IPS-18c (cell line): ENCODE data around the gene DSCAML1.
"Not testable (repeated sequence)": the region's sequence is repeated elsewhere in the genome, so short reads cannot be mapped to it uniquely, and the experiment has no call there.

Source experiments
- H3K4me3 ChIP-seq: 2 replicates; pipeline ENCODE4 v1.7.0; 2013; ENCODE audit warnings: low read depth, mild to moderate bottlenecking, low read length, moderate library complexity; ENCODE audit not compliant: insufficient read depth
- H3K9me3 ChIP-seq: one replicate; pipeline ENCODE4 v1.6.1; 2013; ENCODE audit warnings: mild to moderate bottlenecking, low read length, moderate library complexity; ENCODE audit not compliant: control insufficient read depth, insufficient read depth

The DSCAML1 gene

DNA sequence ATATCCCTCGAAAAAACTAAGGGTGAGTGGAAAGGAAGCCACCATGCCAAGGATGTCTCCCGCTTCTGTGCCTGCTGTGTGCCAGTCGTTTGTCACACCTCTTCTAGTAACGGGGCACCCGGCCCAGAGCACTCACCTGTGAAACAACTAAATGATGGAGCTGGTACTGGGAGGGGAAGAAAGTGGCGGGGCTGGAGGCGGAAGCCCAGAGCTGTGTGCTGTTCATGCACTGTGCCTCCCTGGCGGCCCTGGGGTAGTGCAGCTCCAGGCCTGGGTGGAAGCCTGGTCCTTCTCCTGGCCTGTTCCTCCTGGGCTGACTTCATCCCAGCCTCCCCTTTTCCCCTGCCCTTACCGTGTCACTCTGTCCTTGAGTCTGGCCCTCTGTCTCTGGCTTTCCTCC lies 339.2 kb downstream of the DSCAML1 start:
- no peak overlapping the region for H3K4me3 ChIP-seq
- no peaks in the 10 kb centered on the region for H3K9me3 ChIP-seq

DNA sequence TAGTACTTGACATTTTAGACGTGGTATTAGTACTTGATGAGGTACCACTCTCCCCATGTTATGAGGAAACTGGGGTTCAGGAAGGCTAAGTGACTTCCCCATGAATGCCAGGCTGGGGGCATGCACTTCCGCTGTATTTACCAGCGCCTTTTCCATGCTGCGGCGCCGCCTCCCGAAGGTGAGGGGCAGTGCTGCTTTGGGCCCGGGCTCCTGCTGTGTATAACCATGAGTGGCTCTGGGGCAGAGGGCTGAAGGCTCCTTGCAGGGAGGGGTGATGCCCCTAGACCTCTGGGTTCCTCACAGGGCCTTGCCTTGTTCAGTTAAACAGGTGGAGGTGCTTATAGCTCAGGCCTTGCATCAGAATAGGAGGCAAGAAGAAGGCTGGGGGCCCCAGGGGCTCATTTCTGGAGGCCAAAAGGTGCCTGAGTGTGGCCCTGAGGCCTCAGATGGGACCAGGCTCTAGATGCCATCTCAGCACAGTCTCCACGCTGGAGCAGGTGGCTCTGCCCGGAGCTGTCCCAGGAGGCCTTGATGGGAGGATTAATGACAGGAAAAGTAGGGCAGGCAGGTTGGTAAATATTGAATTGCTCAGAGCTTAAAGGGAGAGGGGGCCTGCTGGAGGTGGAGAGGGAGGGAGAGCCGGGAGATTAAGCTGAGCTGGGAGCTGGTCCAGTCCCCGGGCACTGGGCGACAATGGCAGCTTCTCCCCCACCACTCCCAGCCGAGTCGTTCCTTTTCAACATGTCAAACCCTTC lies 339.8 kb downstream of the DSCAML1 start:
- no peak overlapping the region for H3K4me3 ChIP-seq
- no peaks in the 10 kb centered on the region for H3K9me3 ChIP-seq

GRCh38 chr11:117456721-117457029 lies 340.3 kb downstream of the DSCAML1 start:
- H3K4me3 ChIP-seq, H3K9me3 ChIP-seq: not testable (repeated sequence)

DNA sequence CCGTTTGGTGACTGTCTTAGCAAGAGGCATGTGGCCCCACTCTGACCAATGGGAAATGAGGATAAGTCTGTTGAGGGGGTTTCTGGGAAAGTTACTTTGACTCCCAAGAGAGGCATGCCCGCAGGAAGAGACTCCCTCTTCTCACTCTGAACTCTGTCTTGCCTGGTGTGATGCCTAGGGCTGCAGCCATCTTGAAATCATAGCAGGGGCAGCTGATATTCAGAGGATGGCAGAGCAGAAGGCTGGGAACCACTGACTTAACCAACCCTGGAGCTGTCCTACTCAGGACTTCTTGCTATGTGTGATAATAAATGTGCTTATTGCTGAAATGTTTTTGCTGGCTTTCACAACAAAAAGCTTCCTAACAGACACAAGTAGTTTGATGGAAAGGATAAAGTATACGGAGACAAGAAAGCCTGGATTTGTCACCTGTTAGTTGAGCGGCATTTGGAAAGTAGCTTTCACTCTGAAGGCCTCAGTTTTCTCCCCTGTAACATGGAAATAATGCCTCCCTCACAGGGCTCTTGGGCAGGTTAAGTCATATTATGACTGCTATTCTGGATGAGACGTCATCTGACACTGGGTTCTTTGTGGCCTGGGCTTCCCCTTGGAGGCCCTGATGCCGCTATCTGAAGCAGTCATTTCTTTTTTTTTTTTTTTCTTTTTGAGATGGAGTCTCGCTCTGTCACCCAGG lies 340.8 kb downstream of the DSCAML1 start:
- Histone ChIP-seq H3K4me3 (no peak overlapping the region), H3K9me3 (no peaks in the 10 kb centered on the region)

- H3K4me3 ChIP-seq: no peak overlapping the region
Observed at GRCh38 chr11:117454564-117454917, 342.5 kb downstream of the DSCAML1 start.

GRCh38 chr11:117453886-117454563 lies 343.0 kb downstream of the DSCAML1 start:
- Histone ChIP-seq H3K9me3 (no peaks in the 10 kb centered on the region), H3K4me3 (no peak overlapping the region)

More at GRCh38 chr11:117454564-117454917, 342.5 kb downstream of the DSCAML1 start:
- H3K9me3 ChIP-seq: no peaks in the 10 kb centered on the region

- Histone ChIP-seq H3K4me3 (no peak overlapping the region), H3K9me3 (peaks cover 3% of the 10 kb centered on the region)
Observed at GRCh38 chr11:117449111-117449693, 347.8 kb downstream of the DSCAML1 start.

- Histone ChIP-seq H3K9me3 (peaks cover 3% of the 10 kb centered on the region), H3K4me3 (no peak overlapping the region)
Observed at GRCh38 chr11:117444711-117445658, 352.0 kb downstream of the DSCAML1 start.

DNA sequence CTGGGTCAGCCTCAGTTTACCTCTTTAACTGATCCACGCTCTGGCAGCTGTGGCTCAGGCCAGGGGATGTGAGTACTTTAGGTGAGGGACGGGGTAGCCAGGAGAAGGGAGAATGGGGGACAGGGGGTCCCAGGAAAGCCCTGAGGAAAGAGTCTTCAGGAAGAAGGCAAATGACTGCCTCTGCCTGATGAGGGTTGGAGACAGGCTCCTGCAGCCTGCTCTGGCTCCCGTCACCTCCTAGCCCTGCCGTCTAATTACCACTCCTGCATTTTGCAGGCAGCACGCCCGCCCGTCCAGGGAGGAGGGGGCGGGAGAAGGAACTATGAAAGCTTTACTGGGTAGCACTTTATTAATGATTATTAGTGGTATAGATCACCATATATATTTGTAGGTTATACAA lies 352.8 kb downstream of the DSCAML1 start:
- peaks cover 3% of the 10 kb centered on the region for H3K9me3 ChIP-seq
- no peak overlapping the region for H3K4me3 ChIP-seq

DNA sequence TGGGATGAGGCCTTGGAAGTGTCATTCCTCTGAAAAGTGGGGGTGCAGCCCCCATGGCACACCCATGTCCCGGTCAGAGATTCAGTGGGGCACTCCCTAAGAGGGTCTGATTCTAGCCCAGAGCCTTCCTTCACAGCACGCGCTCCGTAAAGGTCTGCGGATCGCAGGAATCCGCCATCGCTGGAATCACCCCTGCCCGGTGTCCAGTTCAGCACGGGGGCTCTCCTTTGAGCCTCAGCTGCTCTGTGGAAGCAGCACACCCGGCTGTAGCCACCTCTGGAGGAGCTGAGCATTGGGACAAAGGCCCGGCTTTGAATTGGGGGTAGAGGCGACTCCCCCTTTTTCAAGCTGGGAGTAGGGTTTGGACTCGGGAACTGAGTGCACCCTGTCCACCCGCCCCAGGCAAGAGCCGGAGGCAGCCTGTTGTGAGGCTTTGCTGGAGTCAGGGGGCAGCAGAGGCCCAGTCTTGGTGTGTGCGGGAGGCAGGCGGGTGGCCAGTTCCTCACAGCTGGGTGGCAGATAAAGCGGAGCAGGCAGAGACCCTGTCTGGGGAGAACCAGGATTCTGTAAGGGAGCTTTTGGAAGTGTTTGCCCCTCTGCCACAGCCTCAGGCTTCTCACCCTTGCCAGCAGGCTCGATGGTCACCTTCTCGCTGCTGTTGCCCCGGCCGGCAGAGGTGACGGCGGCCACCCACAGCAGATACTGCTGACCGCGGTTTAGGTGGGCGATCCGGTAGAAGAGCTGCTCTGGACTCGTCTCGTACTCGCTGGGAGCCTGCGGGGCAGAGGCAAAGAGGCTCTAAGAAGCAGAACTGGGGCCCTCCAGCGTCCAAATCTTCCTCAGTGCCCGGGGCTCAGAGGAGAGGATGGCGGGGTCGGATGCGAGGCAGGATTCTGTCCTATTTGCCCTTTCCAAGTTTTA lies 353.5 kb downstream of the DSCAML1 start:
- H3K4me3 ChIP-seq: no peak overlapping the region

DNA sequence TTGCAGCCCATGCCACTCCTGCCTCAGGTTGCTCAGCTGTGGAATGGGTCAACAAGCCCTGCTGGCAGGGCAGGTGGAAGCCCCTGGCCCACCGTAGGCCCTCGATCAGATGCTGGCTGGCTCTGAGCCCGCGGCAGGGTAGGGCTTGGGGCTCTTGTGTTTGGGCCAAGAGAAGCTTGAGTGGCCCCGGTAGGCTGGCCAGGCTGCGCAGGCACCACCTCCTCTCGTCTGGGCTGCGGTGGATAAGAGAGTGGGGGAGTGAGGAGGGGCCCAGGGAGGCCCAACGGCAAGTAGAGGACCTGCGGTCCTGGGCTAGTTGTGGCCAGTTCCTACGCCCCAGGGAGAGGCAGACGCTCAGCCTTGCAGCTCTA lies 354.2 kb downstream of the DSCAML1 start:
- peaks cover 3% of the 10 kb centered on the region for H3K9me3 ChIP-seq
- no peak overlapping the region for H3K4me3 ChIP-seq

More for the DNA sequence above, 353.5 kb downstream of the DSCAML1 start:
- H3K9me3 ChIP-seq: peaks cover 3% of the 10 kb centered on the region

DNA sequence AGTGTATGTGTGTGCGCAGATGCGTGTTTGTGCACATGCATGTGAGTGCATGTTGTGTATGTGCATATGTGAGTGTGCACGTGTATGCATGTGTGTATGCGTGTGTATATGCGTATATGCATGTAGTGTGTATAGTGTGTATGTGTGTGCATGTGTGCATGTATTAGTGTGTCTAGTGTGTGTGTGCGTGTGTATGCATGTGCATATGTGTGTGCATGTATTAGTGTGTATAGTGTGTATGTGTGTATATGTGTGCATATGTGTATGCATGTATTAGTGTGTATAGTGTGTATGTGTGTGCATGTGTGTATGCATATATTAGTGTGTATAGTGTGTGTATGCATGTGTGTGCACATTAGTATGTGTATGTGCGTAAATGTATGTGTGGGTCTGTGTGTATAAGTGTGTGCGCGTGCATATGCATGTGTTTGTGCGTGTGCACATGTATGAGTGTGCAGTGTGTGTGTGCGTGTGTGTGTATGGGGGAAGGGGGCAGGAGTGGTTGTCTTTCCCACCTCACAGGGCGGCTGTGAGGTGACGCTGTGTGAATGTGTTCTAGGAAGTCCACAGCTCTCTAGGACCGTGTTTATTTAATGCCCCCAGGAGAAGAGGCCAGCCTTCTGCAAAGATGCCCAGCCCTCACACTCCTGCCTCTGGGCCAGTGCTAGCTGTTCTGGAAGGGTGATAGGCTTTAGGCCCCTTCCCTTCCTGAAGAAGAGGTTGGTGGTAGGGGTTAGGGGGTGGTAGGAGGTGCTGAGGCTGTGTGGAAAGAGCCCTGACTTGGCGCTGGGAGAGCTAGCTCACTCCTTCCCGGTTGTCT lies 354.8 kb downstream of the DSCAML1 start:
- Histone ChIP-seq H3K9me3 (peaks cover 3% of the 10 kb centered on the region), H3K4me3 (no peak overlapping the region)

- Histone ChIP-seq H3K4me3 (no peak overlapping the region), H3K9me3 (peaks cover under 1% of the 10 kb centered on the region)
Observed at GRCh38 chr11:117441146-117441975, 355.7 kb downstream of the DSCAML1 start.

- no peak overlapping the region for H3K4me3 ChIP-seq
Observed at GRCh38 chr11:117440258-117440657, 356.8 kb downstream of the DSCAML1 start.

GRCh38 chr11:117439256-117439655 lies 357.8 kb downstream of the DSCAML1 start:
- Histone ChIP-seq H3K4me3 (no peak overlapping the region), H3K9me3 (no peaks in the 10 kb centered on the region)

More at GRCh38 chr11:117440258-117440657, 356.8 kb downstream of the DSCAML1 start:
- no peaks in the 10 kb centered on the region for H3K9me3 ChIP-seq
